Activated naive CD8-positive, alpha-beta T cell treated with anti-CD3 and anti-CD28 coated beads, Interleukin-2, amount 10 ng/mL, durations not matched to agents 7 days and 5 days (primary cell): ENCODE measurements around the gene MAP3K7. TPM values are rescaled to one million over a fixed set of nuclear protein-coding genes. Genes with fewer than 3 reads are reported as not detected.
"Not testable (repeated sequence)": the region's sequence is repeated elsewhere in the genome, so short reads cannot be mapped to it uniquely, and the experiment has no call there.

Experiments
- ATAC-seq: fragments of 150-1000 bp; cut with Tn5 transposase; one replicate; pipeline ENCODE4 v1.10.0; 2021; ENCODE audit warnings: low read depth, moderate library complexity
- POLR2A ChIA-PET: fragments of 350-600 bp; sonication (Branson Sonifier 250); formaldehyde crosslinking; loops from one replicate; lab custom pipeline; 2021; ENCODE audit warnings: antibody characterized with exemption; lab: Charles Lee
- DNase-seq: peaks from one replicate; pipeline ENCODE4 v3.0.0; 2021
- H3K27ac Mint-ChIP-seq: one replicate; pipeline ENCODE4 v1.8.0; 2022; ENCODE audit warnings: mild to moderate bottlenecking, mixed read lengths
- H3K27me3 Mint-ChIP-seq: one replicate; pipeline ENCODE4 v1.8.0; 2022; ENCODE audit warnings: mild to moderate bottlenecking, moderate library complexity, mixed read lengths
- H3K36me3 Mint-ChIP-seq: one replicate; pipeline ENCODE4 v1.8.0; 2021; ENCODE audit warnings: mild to moderate bottlenecking, mixed read lengths
- H3K4me1 Mint-ChIP-seq: one replicate; pipeline ENCODE4 v1.8.0; 2021; ENCODE audit warnings: mixed read lengths
- H3K4me3 Mint-ChIP-seq: one replicate; pipeline ENCODE4 v1.8.0; 2022; ENCODE audit warnings: mild to moderate bottlenecking, moderate library complexity, mixed read lengths
- H3K9me3 Mint-ChIP-seq: one replicate; pipeline ENCODE4 v1.8.0; 2021; ENCODE audit warnings: mixed read lengths
- total RNA-seq, 2 experiments: library from RNA; stranded (reverse); gene quantifications; one replicate each; pipeline ENCODE4 v1.2.3, GENCODE V29; 2021

The MAP3K7 gene
- total RNA-seq, 2 experiments from 2014 or later: 29.9 to 30.2 TPM

GRCh38 chr6:90567682-90568081 is 19.2 kb downstream of the MAP3K7 start:
- H3K27ac Mint-ChIP-seq, H3K4me3 Mint-ChIP-seq, H3K9me3 Mint-ChIP-seq, H3K4me1 Mint-ChIP-seq, DNase-seq, H3K27me3 Mint-ChIP-seq, ATAC-seq, POLR2A ChIA-PET: not testable (repeated sequence)
- H3K36me3 Mint-ChIP-seq: peaks cover 59% of the 10 kb centered on the region

- H3K27me3 Mint-ChIP-seq, H3K4me3 Mint-ChIP-seq, ATAC-seq, DNase-seq, H3K9me3 Mint-ChIP-seq, POLR2A ChIA-PET: not testable (repeated sequence)
- Mint-ChIP-seq H3K27ac (peak overlapping the region; percentile 42), H3K36me3 (peaks cover 59% of the 10 kb centered on the region), H3K4me1 (peaks cover 15% of the 10 kb centered on the region)
Observed at GRCh38 chr6:90562341-90562740, 24.5 kb downstream of the MAP3K7 start.

GRCh38 chr6:90559931-90560330 is 26.9 kb downstream of the MAP3K7 start:
- DNase-seq (no peak), ATAC-seq (no peak)
- POLR2A ChIA-PET: no interaction called here
- no peaks in the 10 kb centered on the region for H3K27me3 Mint-ChIP-seq
- no peak overlapping the region for H3K27ac Mint-ChIP-seq
- H3K9me3 Mint-ChIP-seq: peaks cover 3% of the 10 kb centered on the region
- peaks cover 41% of the 10 kb centered on the region for H3K36me3 Mint-ChIP-seq
- no peak overlapping the region for H3K4me3 Mint-ChIP-seq
- H3K4me1 Mint-ChIP-seq: peaks cover 15% of the 10 kb centered on the region

- Mint-ChIP-seq H3K27ac (no peak overlapping the region), H3K36me3 (peaks cover 24% of the 10 kb centered on the region), H3K4me3 (no peak overlapping the region), H3K9me3 (no peaks in the 10 kb centered on the region), H3K27me3 (no peaks in the 10 kb centered on the region), H3K4me1 (peaks cover 2% of the 10 kb centered on the region)
- POLR2A ChIA-PET: no interaction called here
- no peak for DNase-seq
- no peak for ATAC-seq
Observed at GRCh38 chr6:90557006-90557405, 29.9 kb downstream of the MAP3K7 start.

DNA sequence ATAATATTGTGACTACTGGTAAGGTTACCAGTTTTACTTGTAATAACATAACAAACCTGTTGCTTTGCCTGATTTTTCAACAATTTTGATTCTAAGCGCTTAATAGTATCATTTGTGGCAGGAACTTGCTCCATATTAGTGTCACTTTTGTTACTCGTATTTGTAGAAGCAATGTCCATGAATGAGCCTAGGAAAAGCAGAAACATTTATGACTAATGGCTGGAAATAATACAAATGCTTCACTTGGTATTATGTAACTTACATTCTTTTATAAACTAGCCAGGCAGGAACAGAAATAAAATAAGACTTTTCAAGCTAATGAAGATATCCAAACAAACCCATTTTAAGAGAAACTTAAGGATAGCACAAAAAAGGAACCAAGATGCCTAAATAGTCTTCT is 38.9 kb downstream of the MAP3K7 start:
- no peaks in the 10 kb centered on the region for H3K27me3 Mint-ChIP-seq
- H3K4me3 Mint-ChIP-seq: no peak overlapping the region
- H3K9me3 Mint-ChIP-seq: no peaks in the 10 kb centered on the region
- H3K36me3 Mint-ChIP-seq: peaks cover 28% of the 10 kb centered on the region
- ATAC-seq (no peak), DNase-seq (no peak)
- no peak overlapping the region for H3K27ac Mint-ChIP-seq
- peaks cover 4% of the 10 kb centered on the region for H3K4me1 Mint-ChIP-seq
- POLR2A ChIA-PET: no interaction called here

DNA sequence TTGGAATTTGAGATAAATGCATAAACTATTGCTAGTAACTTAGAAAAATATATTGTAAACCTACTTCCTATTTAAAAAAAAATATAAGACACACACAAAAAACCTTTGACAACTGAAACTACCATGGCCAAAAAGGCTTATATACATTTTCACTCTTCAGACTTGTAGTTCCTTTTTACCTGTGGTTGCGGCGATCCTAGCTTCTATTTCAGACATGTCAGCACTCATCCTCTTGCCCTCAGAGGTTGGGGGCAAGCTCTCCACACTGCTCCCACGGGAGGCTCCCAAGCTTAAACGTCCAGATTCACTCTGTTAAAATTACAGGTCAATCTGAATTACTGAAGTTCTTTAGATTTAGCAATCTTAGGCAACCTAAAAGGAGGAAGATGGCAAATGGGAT is 39.8 kb downstream of the MAP3K7 start:
- Mint-ChIP-seq H3K36me3 (peaks cover 31% of the 10 kb centered on the region), H3K4me1 (peaks cover 4% of the 10 kb centered on the region), H3K4me3 (no peak overlapping the region), H3K27ac (no peak overlapping the region), H3K9me3 (no peaks in the 10 kb centered on the region), H3K27me3 (no peaks in the 10 kb centered on the region)
- DNase-seq (no peak), ATAC-seq (no peak)
- POLR2A ChIA-PET: no interaction called here

- Mint-ChIP-seq H3K4me3 (no peak overlapping the region), H3K36me3 (peaks cover 35% of the 10 kb centered on the region), H3K27ac (no peak overlapping the region), H3K27me3 (no peaks in the 10 kb centered on the region), H3K4me1 (peaks cover 4% of the 10 kb centered on the region), H3K9me3 (no peaks in the 10 kb centered on the region)
- no peak for ATAC-seq
- POLR2A ChIA-PET: no interaction called here
- DNase-seq: no peak
Observed at GRCh38 chr6:90545448-90545847, 41.4 kb downstream of the MAP3K7 start.

GRCh38 chr6:90544741-90545140 is 42.1 kb downstream of the MAP3K7 start:
- no peak overlapping the region for H3K4me3 Mint-ChIP-seq
- no peaks in the 10 kb centered on the region for H3K27me3 Mint-ChIP-seq
- no peak overlapping the region for H3K27ac Mint-ChIP-seq
- H3K36me3 Mint-ChIP-seq: peaks cover 35% of the 10 kb centered on the region
- ATAC-seq: no peak
- H3K9me3 Mint-ChIP-seq: no peaks in the 10 kb centered on the region
- DNase-seq: no peak
- peaks cover 4% of the 10 kb centered on the region for H3K4me1 Mint-ChIP-seq
- POLR2A ChIA-PET: no interaction called here

- ATAC-seq (no peak), DNase-seq (no peak)
- Mint-ChIP-seq H3K4me3 (no peak overlapping the region), H3K27ac (no peak overlapping the region), H3K9me3 (no peaks in the 10 kb centered on the region), H3K4me1 (peaks cover 4% of the 10 kb centered on the region), H3K27me3 (no peaks in the 10 kb centered on the region), H3K36me3 (peaks cover 35% of the 10 kb centered on the region)
- POLR2A ChIA-PET: no interaction called here
Observed at GRCh38 chr6:90544081-90544480, 42.8 kb downstream of the MAP3K7 start.

GRCh38 chr6:90541221-90541620 is 45.7 kb downstream of the MAP3K7 start:
- ATAC-seq: no peak
- Mint-ChIP-seq H3K4me3 (no peak overlapping the region), H3K27ac (no peak overlapping the region), H3K4me1 (peaks cover 4% of the 10 kb centered on the region), H3K36me3 (peaks cover 21% of the 10 kb centered on the region), H3K9me3 (no peaks in the 10 kb centered on the region), H3K27me3 (no peaks in the 10 kb centered on the region)
- POLR2A ChIA-PET: no interaction called here
- no peak for DNase-seq

- no peaks in the 10 kb centered on the region for H3K9me3 Mint-ChIP-seq
- no peak for DNase-seq
- peaks cover 18% of the 10 kb centered on the region for H3K36me3 Mint-ChIP-seq
- peaks cover 12% of the 10 kb centered on the region for H3K4me1 Mint-ChIP-seq
- H3K27ac Mint-ChIP-seq: no peak overlapping the region
- no peak overlapping the region for H3K4me3 Mint-ChIP-seq
- no peaks in the 10 kb centered on the region for H3K27me3 Mint-ChIP-seq
- POLR2A ChIA-PET: no interaction called here
- no peak for ATAC-seq
Observed at GRCh38 chr6:90538278-90539046, 48.4 kb downstream of the MAP3K7 start.

- Mint-ChIP-seq H3K9me3 (no peaks in the 10 kb centered on the region), H3K4me1 (peaks cover 18% of the 10 kb centered on the region), H3K4me3 (no peak overlapping the region), H3K27ac (no peak overlapping the region), H3K36me3 (peaks cover 21% of the 10 kb centered on the region), H3K27me3 (no peaks in the 10 kb centered on the region)
- DNase-seq: no peak
- POLR2A ChIA-PET: no interaction called here
- ATAC-seq: no peak
Observed at GRCh38 chr6:90537723-90538258, 49.1 kb downstream of the MAP3K7 start.

DNA sequence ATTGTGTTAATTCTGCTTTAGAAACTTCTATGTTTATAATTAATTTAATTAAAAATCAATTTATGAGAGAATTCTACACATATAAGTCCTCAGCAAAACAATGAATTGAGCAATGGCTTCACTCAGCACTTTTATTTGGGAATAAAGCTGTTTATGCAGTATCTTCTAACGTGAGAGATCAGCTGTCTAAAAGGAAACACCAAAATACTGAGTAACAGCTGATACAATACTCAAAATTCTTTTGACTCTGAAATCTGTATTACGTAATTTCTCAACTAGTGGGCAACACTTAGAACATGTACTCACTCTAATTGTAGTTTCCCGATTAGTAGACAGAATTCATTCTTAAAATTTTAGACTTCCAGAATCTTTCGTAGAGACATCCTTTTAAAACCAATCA is 49.8 kb downstream of the MAP3K7 start:
- H3K27ac Mint-ChIP-seq: no peak overlapping the region
- DNase-seq (no peak), ATAC-seq (no peak)
- POLR2A ChIA-PET: no interaction called here
- H3K27me3 Mint-ChIP-seq: no peaks in the 10 kb centered on the region
- H3K9me3 Mint-ChIP-seq: no peaks in the 10 kb centered on the region
- H3K4me3 Mint-ChIP-seq: no peak overlapping the region
- H3K36me3 Mint-ChIP-seq: peaks cover 18% of the 10 kb centered on the region
- peaks cover 21% of the 10 kb centered on the region for H3K4me1 Mint-ChIP-seq

DNA sequence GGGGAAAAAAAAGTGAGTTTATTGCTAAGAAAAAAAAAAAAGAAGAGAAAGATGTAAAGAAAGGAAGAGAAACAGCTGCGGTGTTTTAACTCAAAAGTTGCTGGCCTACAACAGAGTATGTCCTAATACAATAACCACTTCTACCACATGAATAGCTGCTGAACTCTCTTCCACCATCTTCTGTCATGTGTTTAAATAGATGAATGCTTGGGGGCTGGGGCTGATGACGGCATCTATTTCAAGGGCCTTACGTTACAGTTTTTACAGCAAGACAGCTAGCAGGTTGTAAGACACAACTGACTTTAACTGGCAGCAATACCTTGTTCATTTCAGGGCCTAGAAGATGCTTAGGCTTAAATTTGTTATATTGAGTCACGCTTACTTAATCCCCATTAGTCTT is 50.4 kb downstream of the MAP3K7 start:
- Mint-ChIP-seq H3K27ac (no peak overlapping the region), H3K4me3 (no peak overlapping the region), H3K9me3 (no peaks in the 10 kb centered on the region), H3K27me3 (no peaks in the 10 kb centered on the region), H3K4me1 (peaks cover 21% of the 10 kb centered on the region), H3K36me3 (peaks cover 16% of the 10 kb centered on the region)
- DNase-seq (no peak), ATAC-seq (no peak)
- POLR2A ChIA-PET: no interaction called here
